Psoas muscle (tissue), 8 donors: ENCODE data around the gene ERBB2. TPM values are rescaled to one million over a fixed set of nuclear protein-coding genes. Genes with fewer than 3 reads are reported as not detected.

Experiments
- ATAC-seq, 4 donors: fragments of 200-7000 bp; cut with Tn5 transposase; one replicate each; pipeline ENCODE4 v1.9.1; 2020; ENCODE audit warnings: moderate library complexity in 3 of 4, mild to moderate bottlenecking in 2 of 4
- DNase-seq, 2 donors: peaks; one replicate each; pipeline ENCODE4 v3.0.0-alpha.2; 2020
- H3K27ac ChIP-seq: fragments of 200-600 bp; one replicate; pipeline ENCODE4 v1.8.0; 2022
- H3K27me3 ChIP-seq, 3 donors: fragments of 200-600 bp in 1 of 3; one replicate each; pipeline versions ENCODE4 v1.6.1 to v1.8.0; 2013 to 2022; ENCODE audit warnings: low read length in 2 of 3, mild to moderate bottlenecking in 2 of 3, moderate library complexity in 1 of 3; ENCODE audit not compliant: insufficient read depth in 3 of 3
- H3K36me3 ChIP-seq, 2 donors: fragments of 200-600 bp in 1 of 2; one replicate each; pipeline versions ENCODE4 v1.6.1 to v1.8.0; 2013 to 2022; ENCODE audit warnings: low read depth in 1 of 2, mild to moderate bottlenecking in 1 of 2, moderate library complexity in 1 of 2; ENCODE audit not compliant: insufficient read depth in 1 of 2
- H3K4me1 ChIP-seq: fragments of 200-600 bp; one replicate; pipeline ENCODE4 v1.8.0; 2022
- H3K4me3 ChIP-seq: fragments of 200-600 bp; one replicate; pipeline ENCODE4 v1.8.0; 2022; ENCODE audit warnings: mild to moderate bottlenecking
- H3K9me3 ChIP-seq: fragments of 200-600 bp; one replicate; pipeline ENCODE4 v1.8.0; 2022
- WGBS, 3 donors: extraction: QIAGEN DNeasy Blood & Tissue Kit; methylation state at CpG; one replicate each; pipeline versions ENCODE4 v1.1.6 to v1.1.7; 2013; 5-methylcytosine and 5-hydroxymethylcytosine counted together
- intact Hi-C, 2 donors: fragments of 100-400 bp; cut with DNase I; formaldehyde crosslinking; loops; one replicate each; pipeline versions ENCODE4 v1.11.0 to v1.14.2; 2022
- polyA plus RNA-seq, 3 donors: library from polyadenylated mRNA; stranded (reverse); fragments of 200-250 nt; gene quantifications; one replicate each; pipeline ENCODE4 v1.2.3, GENCODE V29; 2013
- total RNA-seq, 4 donors: library from RNA; stranded (reverse); fragmentation: NEBNext Ultra II Directional in 2 of 4; extraction: Animal tissue kit (Norgen Biotek cat#: 25700) in 2 of 4; gene quantifications; one replicate each; pipeline versions ENCODE4 v1.2.1 to v1.2.4, GENCODE V29; 2021 to 2023
- TF ChIP-seq, protein P1 (sequence below): fragments of 200-600 bp; IDR thresholded peaks from one replicate; pipeline ENCODE4 v1.8.0; 2022; ENCODE audit warnings: antibody characterized with exemption
- donor health status: healthy with polysubstance abuse.
- donor health status: DM: no; HTN: no; CAD: no; lungs with moderate emphysema.
- donor health status: Bipolar disorder and iron deficiency.
- donor health status: healthy.
- donor health status: DM: yes; HTN: yes; CAD: no.
- donor health status: DM: no; HTN: no; CAD: no.
- donor health status: DM: no; HTN: no; CAD: no.
- donor health status: DM: yes; HTN: yes; CAD: no.

Gene ERBB2
- total and polyA plus RNA-seq, 7 donors: 4.0 to 24.9 (median 20.4) TPM

- DNase-seq: no peak
- intact Hi-C loops: no loop called here
- H3K27me3 ChIP-seq: peaks cover 4 to 54% (median 23%) of the 10 kb centered on the region in 3 donors
- 51 to 73% (median 53%) methylated on average over 10 to 13 of the region's 13 CpGs for WGBS, 3 donors
- peaks cover 12% of the 10 kb centered on the region for H3K4me1 ChIP-seq
- H3K36me3 ChIP-seq: no peaks in the 10 kb centered on the region
- H3K4me3 ChIP-seq: peak overlapping the region; percentile 38
- ATAC-seq: no peak
- H3K27ac ChIP-seq: no peak overlapping the region
- TF ChIP-seq, protein P1, sequence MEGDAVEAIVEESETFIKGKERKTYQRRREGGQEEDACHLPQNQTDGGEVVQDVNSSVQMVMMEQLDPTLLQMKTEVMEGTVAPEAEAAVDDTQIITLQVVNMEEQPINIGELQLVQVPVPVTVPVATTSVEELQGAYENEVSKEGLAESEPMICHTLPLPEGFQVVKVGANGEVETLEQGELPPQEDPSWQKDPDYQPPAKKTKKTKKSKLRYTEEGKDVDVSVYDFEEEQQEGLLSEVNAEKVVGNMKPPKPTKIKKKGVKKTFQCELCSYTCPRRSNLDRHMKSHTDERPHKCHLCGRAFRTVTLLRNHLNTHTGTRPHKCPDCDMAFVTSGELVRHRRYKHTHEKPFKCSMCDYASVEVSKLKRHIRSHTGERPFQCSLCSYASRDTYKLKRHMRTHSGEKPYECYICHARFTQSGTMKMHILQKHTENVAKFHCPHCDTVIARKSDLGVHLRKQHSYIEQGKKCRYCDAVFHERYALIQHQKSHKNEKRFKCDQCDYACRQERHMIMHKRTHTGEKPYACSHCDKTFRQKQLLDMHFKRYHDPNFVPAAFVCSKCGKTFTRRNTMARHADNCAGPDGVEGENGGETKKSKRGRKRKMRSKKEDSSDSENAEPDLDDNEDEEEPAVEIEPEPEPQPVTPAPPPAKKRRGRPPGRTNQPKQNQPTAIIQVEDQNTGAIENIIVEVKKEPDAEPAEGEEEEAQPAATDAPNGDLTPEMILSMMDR: no peak
- H3K9me3 ChIP-seq: no peaks in the 10 kb centered on the region
Observed at GRCh38 chr17:39737206-39737759, 37.4 kb downstream of the ERBB2 start.

GRCh38 chr17:39737760-39738567 lies 38.1 kb downstream of the ERBB2 start, which contains the start of gene GRB7:
GRB7 (plus strand) TSS chr17:39737938; CDS start chr17:39742302, 4,364 bp downstream.
- H3K36me3 ChIP-seq: no peaks in the 10 kb centered on the region
- H3K27ac ChIP-seq: no peak within 1 kb of the TSS
- intact Hi-C loops: no loop called here
- no peaks in the 10 kb centered on the region for H3K9me3 ChIP-seq
- peak in 2 of 4 donors; percentile 42 to 48 for ATAC-seq
- peaks cover 12% of the 10 kb centered on the region for H3K4me1 ChIP-seq
- peak within 1 kb of the TSS; percentile 38 for H3K4me3 ChIP-seq
- TF ChIP-seq, protein P1: no peak
- DNase-seq: no peak
- 4 to 8% (median 7%) methylated on average over 31 to 34 of the region's 34 CpGs for WGBS, 3 donors
- H3K27me3 ChIP-seq: peaks cover 6 to 57% (median 23%) of the 10 kb centered on the region in 3 donors

- H3K4me1 ChIP-seq: peaks cover 12% of the 10 kb centered on the region
- TF ChIP-seq, protein P1: no peak
- H3K27ac ChIP-seq: no peak overlapping the region
- H3K9me3 ChIP-seq: no peaks in the 10 kb centered on the region
- ATAC-seq (peak in 1 of 4 donors; percentile 19), DNase-seq (peak in 1 of 2 donors; percentile 38)
- H3K36me3 ChIP-seq: no peaks in the 10 kb centered on the region
- H3K27me3 ChIP-seq: peaks cover 6 to 57% (median 23%) of the 10 kb centered on the region in 3 donors
- no peak overlapping the region for H3K4me3 ChIP-seq
- 2 to 5% (median 3%) methylated on average over 13 of the region's 13 CpGs for WGBS, 3 donors
- intact Hi-C loops: no loop called here
Observed at GRCh38 chr17:39738568-39738901, 38.7 kb downstream of the ERBB2 start.

- no peak overlapping the region for H3K27ac ChIP-seq
- DNase-seq: peak in 1 of 2 donors; percentile 48
- H3K27me3 ChIP-seq: peaks cover 6 to 57% (median 26%) of the 10 kb centered on the region in 3 donors
Observed at GRCh38 chr17:39738983-39739884, 39.4 kb downstream of the ERBB2 start.

More at GRCh38 chr17:39738983-39739884, 39.4 kb downstream of the ERBB2 start:
- ATAC-seq: peak in 2 of 4 donors; percentile 21 to 37
- Histone ChIP-seq H3K4me1 (peaks cover 12% of the 10 kb centered on the region), H3K4me3 (peak overlapping the region; percentile 22), H3K9me3 (no peaks in the 10 kb centered on the region), H3K36me3 (no peaks in the 10 kb centered on the region)
- TF ChIP-seq, protein P1: no peak
- intact Hi-C loops: no loop called here
- 7 to 14% (median 10%) methylated on average over 31 to 32 of the region's 32 CpGs for WGBS, 3 donors
